Liver (tissue), 3 donors: ENCODE measurements around the gene ZNRF2.

ENCODE experiments used
- HNF4G ChIP-seq: IDR thresholded peaks from 2 replicates; pipeline ENCODE4 v1.6.1; 2016; ENCODE audit warnings: antibody characterized with exemption
- JUND ChIP-seq, 2 donors: IDR thresholded peaks; 2 replicates each; pipeline ENCODE4 v1.6.1; 2016; ENCODE audit warnings: antibody characterized with exemption in 2 of 2
- NR2F2 ChIP-seq: IDR thresholded peaks from 2 replicates; pipeline ENCODE4 v1.6.1; 2016; ENCODE audit warnings: antibody characterized with exemption
- RXRA ChIP-seq, 2 donors: IDR thresholded peaks; 2 replicates each; pipeline ENCODE4 v1.6.1; 2017 to 2018; ENCODE audit warnings: antibody characterized with exemption in 2 of 2, mild to moderate bottlenecking in 1 of 2
- SP1 ChIP-seq: IDR thresholded peaks from 2 replicates; pipeline ENCODE4 v1.6.1; 2018; ENCODE audit warnings: antibody characterized with exemption, mild to moderate bottlenecking
- TAF1 ChIP-seq: conservative IDR thresholded peaks from 2 replicates; pipeline ENCODE4 v1.6.1; 2016; ENCODE audit warnings: antibody characterized with exemption, mild to moderate bottlenecking
- YY1 ChIP-seq: IDR thresholded peaks from 2 replicates; pipeline ENCODE4 v1.6.1; 2016; ENCODE audit warnings: antibody characterized with exemption, mild to moderate bottlenecking
- TF ChIP-seq, protein P1 (sequence below): fragments of 150-350 bp; IDR thresholded peaks from 2 replicates; pipeline ENCODE4 v1.5.1; 2017; ENCODE audit warnings: improper control_type of control experiment, low read depth, low read length; ENCODE audit not compliant: missing input control
- TF ChIP-seq, protein P2 (sequence below): IDR thresholded peaks from 2 replicates; pipeline ENCODE4 v1.6.1; 2016; ENCODE audit warnings: antibody characterized with exemption
- TF ChIP-seq, protein P3 (sequence below): IDR thresholded peaks from 2 replicates; pipeline ENCODE4 v1.6.1; 2016; ENCODE audit warnings: antibody characterized with exemption, mild to moderate bottlenecking
- donor health status: healthy.
- donor health status: healthy.

DNA sequence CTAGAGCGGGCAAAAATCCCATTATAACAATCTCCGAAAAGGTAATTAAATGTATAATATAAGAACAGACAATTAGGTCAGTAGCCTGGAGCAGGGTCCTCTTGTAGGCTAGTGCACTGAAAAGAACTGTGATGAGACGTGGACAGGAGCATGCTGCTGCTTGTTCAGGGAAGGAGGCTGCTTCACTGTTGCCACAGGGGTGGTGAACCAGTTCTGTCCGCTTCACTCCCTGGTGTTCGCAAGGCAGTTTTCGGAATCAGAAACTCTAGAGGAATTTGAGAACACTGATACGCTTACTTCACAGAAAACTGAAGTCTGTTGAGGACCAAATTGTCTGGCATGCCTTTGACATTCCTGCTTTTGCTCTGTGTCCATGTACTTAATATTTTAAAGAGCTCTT lies 17.4 kb downstream of the ZNRF2 start:
- TF ChIP-seq, protein P1, sequence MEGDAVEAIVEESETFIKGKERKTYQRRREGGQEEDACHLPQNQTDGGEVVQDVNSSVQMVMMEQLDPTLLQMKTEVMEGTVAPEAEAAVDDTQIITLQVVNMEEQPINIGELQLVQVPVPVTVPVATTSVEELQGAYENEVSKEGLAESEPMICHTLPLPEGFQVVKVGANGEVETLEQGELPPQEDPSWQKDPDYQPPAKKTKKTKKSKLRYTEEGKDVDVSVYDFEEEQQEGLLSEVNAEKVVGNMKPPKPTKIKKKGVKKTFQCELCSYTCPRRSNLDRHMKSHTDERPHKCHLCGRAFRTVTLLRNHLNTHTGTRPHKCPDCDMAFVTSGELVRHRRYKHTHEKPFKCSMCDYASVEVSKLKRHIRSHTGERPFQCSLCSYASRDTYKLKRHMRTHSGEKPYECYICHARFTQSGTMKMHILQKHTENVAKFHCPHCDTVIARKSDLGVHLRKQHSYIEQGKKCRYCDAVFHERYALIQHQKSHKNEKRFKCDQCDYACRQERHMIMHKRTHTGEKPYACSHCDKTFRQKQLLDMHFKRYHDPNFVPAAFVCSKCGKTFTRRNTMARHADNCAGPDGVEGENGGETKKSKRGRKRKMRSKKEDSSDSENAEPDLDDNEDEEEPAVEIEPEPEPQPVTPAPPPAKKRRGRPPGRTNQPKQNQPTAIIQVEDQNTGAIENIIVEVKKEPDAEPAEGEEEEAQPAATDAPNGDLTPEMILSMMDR = no peak
- TF ChIP-seq SP1 = no peak
- TF ChIP-seq RXRA (IDR thresholded peaks at IDR 0.05) = no peak
- no peak for TF ChIP-seq YY1
- no peak for TF ChIP-seq JUND (IDR thresholded peaks at IDR 0.05)
- TF ChIP-seq NR2F2 = no peak
- no peak for TF ChIP-seq HNF4G
- TF ChIP-seq, protein P2, sequence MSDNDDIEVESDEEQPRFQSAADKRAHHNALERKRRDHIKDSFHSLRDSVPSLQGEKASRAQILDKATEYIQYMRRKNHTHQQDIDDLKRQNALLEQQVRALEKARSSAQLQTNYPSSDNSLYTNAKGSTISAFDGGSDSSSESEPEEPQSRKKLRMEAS = no peak
- TF ChIP-seq, protein P3, sequence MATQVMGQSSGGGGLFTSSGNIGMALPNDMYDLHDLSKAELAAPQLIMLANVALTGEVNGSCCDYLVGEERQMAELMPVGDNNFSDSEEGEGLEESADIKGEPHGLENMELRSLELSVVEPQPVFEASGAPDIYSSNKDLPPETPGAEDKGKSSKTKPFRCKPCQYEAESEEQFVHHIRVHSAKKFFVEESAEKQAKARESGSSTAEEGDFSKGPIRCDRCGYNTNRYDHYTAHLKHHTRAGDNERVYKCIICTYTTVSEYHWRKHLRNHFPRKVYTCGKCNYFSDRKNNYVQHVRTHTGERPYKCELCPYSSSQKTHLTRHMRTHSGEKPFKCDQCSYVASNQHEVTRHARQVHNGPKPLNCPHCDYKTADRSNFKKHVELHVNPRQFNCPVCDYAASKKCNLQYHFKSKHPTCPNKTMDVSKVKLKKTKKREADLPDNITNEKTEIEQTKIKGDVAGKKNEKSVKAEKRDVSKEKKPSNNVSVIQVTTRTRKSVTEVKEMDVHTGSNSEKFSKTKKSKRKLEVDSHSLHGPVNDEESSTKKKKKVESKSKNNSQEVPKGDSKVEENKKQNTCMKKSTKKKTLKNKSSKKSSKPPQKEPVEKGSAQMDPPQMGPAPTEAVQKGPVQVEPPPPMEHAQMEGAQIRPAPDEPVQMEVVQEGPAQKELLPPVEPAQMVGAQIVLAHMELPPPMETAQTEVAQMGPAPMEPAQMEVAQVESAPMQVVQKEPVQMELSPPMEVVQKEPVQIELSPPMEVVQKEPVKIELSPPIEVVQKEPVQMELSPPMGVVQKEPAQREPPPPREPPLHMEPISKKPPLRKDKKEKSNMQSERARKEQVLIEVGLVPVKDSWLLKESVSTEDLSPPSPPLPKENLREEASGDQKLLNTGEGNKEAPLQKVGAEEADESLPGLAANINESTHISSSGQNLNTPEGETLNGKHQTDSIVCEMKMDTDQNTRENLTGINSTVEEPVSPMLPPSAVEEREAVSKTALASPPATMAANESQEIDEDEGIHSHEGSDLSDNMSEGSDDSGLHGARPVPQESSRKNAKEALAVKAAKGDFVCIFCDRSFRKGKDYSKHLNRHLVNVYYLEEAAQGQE = no peak
- TF ChIP-seq TAF1 = no peak
